Peyer's patch (tissue), 4 donors: ENCODE data around the gene PGLYRP4. TPM values are rescaled to one million over a fixed set of nuclear protein-coding genes. Genes with fewer than 3 reads are reported as not detected.

Source experiments
- DNase-seq, 3 donors: peaks; one replicate each; pipeline ENCODE4 v3.0.0-alpha.2; 2017 to 2019
- H3K27ac ChIP-seq, 4 donors: fragments of 200-600 bp; sonication (generic); one replicate each; pipeline ENCODE4 v1.5.1; 2016 to 2019
- H3K27me3 ChIP-seq, 2 donors: fragments of 200-600 bp; sonication (generic); one replicate each; pipeline ENCODE4 v1.5.1; 2019
- H3K36me3 ChIP-seq, 3 donors: fragments of 200-600 bp; sonication (generic); one replicate each; pipeline ENCODE4 v1.5.1; 2016 to 2019
- H3K4me1 ChIP-seq, 4 donors: fragments of 200-600 bp; sonication (generic); one replicate each; pipeline ENCODE4 v1.5.1; 2016 to 2019
- H3K4me3 ChIP-seq, 4 donors: fragments of 200-600 bp; sonication (generic); 1 replicate in 3 of 4; 2 replicates in 1 of 4; pipeline ENCODE4 v1.5.1; 2016 to 2019; ENCODE audit warnings: mild to moderate bottlenecking in 1 of 4
- H3K9me3 ChIP-seq, 4 donors: fragments of 200-600 bp; sonication (generic); one replicate each; pipeline ENCODE4 v1.5.1; 2016 to 2019; ENCODE audit warnings: mild to moderate bottlenecking in 1 of 4
- POLR2A ChIP-seq, 2 donors: fragments of 450-650 bp; IDR thresholded peaks; one replicate each; pipeline ENCODE4 v1.5.1; 2017; ENCODE audit warnings: antibody characterized with exemption in 2 of 2, mild to moderate bottlenecking in 2 of 2, moderate library complexity in 2 of 2
- total RNA-seq, 4 donors: library from RNA; depleted of rRNA; stranded (reverse); fragments of >200 nt; gene quantifications; one replicate each; pipeline ENCODE4 v1.1.0, GENCODE V29; 2016
- TF ChIP-seq, protein P1 (sequence below), 6 experiments: fragments of 450-650 bp in 4 of 6; fragments of 200-600 bp in 2 of 6; sonication (generic) in 1 of 6; IDR thresholded peaks; one replicate each; pipeline ENCODE4 v1.5.1; 2017 to 2019; ENCODE audit warnings: antibody characterized with exemption in 6 of 6, mild to moderate bottlenecking in 3 of 6, moderate library complexity in 1 of 6

Gene PGLYRP4
- total RNA-seq, 4 donors from 2014 or later: not detected

DNA sequence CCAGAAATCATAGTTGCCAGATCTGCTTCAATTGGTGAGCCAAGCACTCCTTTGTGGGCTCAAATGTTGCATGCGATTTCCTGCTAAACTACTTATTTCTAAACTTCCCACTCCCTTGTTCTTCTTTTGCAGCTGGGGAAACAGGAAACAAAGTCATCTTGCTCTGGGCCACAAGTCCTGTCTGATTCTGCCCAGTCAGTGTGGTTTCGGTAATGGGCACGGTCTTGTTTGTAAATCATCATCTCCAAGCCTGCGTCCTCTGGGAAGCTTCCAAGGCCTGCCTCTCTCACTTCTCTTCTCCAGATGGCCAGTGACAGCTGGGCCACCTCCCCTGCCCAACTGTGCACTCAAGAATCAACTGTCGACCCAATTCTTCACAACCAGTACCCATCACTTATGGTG, 37.9 kb upstream of the PGLYRP4 start:
- H3K4me3 ChIP-seq: no peak overlapping the region
- no peaks in the 10 kb centered on the region for H3K27me3 ChIP-seq
- H3K4me1 ChIP-seq: no peaks in the 10 kb centered on the region
- no peaks in the 10 kb centered on the region for H3K36me3 ChIP-seq
- H3K27ac ChIP-seq: no peak overlapping the region
- no peak for TF ChIP-seq POLR2A (IDR thresholded peaks at IDR 0.05)
- TF ChIP-seq, protein P1, sequence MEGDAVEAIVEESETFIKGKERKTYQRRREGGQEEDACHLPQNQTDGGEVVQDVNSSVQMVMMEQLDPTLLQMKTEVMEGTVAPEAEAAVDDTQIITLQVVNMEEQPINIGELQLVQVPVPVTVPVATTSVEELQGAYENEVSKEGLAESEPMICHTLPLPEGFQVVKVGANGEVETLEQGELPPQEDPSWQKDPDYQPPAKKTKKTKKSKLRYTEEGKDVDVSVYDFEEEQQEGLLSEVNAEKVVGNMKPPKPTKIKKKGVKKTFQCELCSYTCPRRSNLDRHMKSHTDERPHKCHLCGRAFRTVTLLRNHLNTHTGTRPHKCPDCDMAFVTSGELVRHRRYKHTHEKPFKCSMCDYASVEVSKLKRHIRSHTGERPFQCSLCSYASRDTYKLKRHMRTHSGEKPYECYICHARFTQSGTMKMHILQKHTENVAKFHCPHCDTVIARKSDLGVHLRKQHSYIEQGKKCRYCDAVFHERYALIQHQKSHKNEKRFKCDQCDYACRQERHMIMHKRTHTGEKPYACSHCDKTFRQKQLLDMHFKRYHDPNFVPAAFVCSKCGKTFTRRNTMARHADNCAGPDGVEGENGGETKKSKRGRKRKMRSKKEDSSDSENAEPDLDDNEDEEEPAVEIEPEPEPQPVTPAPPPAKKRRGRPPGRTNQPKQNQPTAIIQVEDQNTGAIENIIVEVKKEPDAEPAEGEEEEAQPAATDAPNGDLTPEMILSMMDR (IDR thresholded peaks at IDR 0.05): no peak
- H3K9me3 ChIP-seq: no peaks in the 10 kb centered on the region
- peak in 1 of 3 donors; percentile 53 for DNase-seq

DNA sequence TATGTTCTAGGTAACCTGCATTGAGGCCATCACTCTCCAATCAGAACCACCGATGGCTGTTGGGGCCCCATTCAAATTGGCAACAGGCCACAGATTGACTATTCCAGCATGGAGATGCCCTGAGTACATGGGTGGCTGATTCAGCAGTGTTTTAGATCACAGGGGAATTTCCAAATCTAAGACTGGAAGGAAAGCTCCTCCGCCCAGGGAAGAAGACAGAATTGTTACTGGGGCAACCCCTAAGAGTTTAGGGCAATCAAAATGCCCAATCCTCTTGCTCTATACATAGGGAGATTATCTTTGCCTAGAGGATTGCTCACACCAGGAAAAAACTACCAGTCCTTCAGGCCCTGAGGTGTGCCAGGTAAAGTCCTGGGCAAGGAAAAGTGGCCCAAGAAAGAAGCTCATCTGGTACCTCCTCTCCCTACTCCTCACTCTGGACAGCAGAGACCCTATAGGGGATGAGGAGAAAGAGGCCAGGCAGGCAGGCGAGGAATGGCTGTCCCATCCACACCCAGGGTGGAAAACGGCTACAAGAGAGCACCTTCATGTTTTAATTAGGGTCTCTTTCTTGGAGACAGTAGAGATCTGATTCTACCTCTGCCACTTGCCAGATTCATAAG, 36.4 kb upstream of the PGLYRP4 start:
- DNase-seq: no peak

DNA sequence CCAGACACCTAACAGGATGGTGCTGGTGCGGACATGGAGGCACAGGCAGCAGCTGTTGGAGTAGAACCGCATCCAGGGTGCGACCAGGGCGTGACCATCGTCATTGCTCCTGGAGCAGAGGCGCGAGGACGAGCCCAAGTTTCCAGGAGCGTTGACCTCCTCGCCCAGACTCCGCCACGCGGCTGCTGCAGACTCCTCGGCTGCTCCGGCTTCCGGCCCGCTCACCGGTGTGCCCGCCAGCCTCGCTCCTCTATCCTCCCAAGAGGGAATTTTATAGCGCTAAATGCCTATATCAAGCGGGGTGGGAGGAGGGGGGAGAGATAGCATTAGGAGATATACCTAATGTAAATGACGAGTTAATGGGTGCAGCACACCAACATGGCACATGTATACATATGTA, 32.1 kb upstream of the PGLYRP4 start:
- TF ChIP-seq, protein P1 (IDR thresholded peaks at IDR 0.05): no peak
- TF ChIP-seq POLR2A (IDR thresholded peaks at IDR 0.05): no peak
- Histone ChIP-seq H3K27ac (no peak overlapping the region), H3K27me3 (no peaks in the 10 kb centered on the region), H3K4me3 (no peak overlapping the region), H3K9me3 (no peaks in the 10 kb centered on the region), H3K36me3 (no peaks in the 10 kb centered on the region), H3K4me1 (no peaks in the 10 kb centered on the region)
- DNase-seq: no peak

More for the DNA sequence above, 36.4 kb upstream of the PGLYRP4 start:
- Histone ChIP-seq H3K4me3 (no peak overlapping the region), H3K27ac (no peak overlapping the region), H3K36me3 (no peaks in the 10 kb centered on the region), H3K4me1 (no peaks in the 10 kb centered on the region), H3K27me3 (no peaks in the 10 kb centered on the region), H3K9me3 (no peaks in the 10 kb centered on the region)
- TF ChIP-seq, protein P1 (IDR thresholded peaks at IDR 0.05): no peak
- TF ChIP-seq POLR2A (IDR thresholded peaks at IDR 0.05): no peak

DNA sequence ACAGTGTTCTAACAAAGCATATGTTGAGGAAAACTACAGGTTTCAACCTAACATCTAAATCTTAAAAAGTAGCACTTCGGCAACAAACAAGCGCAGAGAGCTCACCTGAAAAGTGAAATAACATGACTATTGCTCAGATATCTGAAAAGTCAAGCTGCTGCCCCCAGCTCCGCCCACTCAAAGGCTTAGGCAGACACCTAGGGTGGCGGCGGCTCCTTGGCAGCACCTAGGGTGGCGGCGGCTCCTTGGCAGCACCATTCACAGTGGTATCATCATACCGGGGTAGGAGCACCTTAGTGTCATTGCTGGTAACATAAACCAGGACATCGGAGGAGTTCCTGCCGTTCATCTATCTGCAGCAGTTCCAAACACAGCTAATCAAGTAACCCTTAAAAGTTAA, 30.9 kb upstream of the PGLYRP4 start:
- no peak for TF ChIP-seq POLR2A (IDR thresholded peaks at IDR 0.05)
- TF ChIP-seq, protein P1 (IDR thresholded peaks at IDR 0.05): no peak
- DNase-seq: no peak

DNA sequence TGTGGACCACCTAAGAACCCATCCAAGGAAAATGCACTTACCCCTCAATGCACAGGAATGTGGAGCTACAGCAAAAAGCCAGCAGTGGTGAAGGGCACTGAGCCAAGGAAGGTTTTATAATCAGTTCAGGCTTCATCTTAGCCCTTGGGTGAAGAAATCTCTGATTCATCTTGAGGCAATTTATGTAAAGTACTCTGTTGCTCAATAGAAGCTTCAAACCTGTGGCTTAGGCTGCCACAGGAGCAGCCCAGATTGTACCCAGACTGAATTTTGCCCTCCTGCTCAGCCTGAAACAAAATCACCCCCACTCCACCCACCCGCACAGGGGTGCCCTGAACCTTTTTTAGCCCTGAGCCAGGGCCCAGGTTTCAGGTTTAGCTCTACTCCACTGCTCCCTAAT, 26.9 kb upstream of the PGLYRP4 start, which contains the start of gene S100A12:
TSS of gene S100A12 (minus strand) at position 111 of the 400 bp plus-strand sequence. CDS start 1,029 bp downstream, outside the sequence.
- H3K4me1 ChIP-seq: no peaks in the 10 kb centered on the region
- H3K36me3 ChIP-seq: no peaks in the 10 kb centered on the region
- TF ChIP-seq, protein P1 (IDR thresholded peaks at IDR 0.05): no peak
- no peak for TF ChIP-seq POLR2A (IDR thresholded peaks at IDR 0.05)
- H3K4me3 ChIP-seq: no peak within 1 kb of the TSS
- DNase-seq: no peak
- H3K27ac ChIP-seq: no peak within 1 kb of the TSS
- no peaks in the 10 kb centered on the region for H3K27me3 ChIP-seq
- H3K9me3 ChIP-seq: no peaks in the 10 kb centered on the region

More for the DNA sequence above, 30.9 kb upstream of the PGLYRP4 start:
- no peaks in the 10 kb centered on the region for H3K36me3 ChIP-seq
- H3K9me3 ChIP-seq: no peaks in the 10 kb centered on the region
- H3K27me3 ChIP-seq: no peaks in the 10 kb centered on the region
- no peak overlapping the region for H3K4me3 ChIP-seq
- no peak overlapping the region for H3K27ac ChIP-seq
- H3K4me1 ChIP-seq: no peaks in the 10 kb centered on the region
